GM19193 (cell line): ENCODE measurements around the gene SRGN.

Experiments used
- POLR2A ChIP-seq: IDR thresholded peaks from 4 replicates; pipeline ENCODE4 v1.6.1; 2011; ENCODE audit not compliant: insufficient read depth, insufficient read length; ENCODE audit errors: extremely low read depth

SRGN gene

DNA sequence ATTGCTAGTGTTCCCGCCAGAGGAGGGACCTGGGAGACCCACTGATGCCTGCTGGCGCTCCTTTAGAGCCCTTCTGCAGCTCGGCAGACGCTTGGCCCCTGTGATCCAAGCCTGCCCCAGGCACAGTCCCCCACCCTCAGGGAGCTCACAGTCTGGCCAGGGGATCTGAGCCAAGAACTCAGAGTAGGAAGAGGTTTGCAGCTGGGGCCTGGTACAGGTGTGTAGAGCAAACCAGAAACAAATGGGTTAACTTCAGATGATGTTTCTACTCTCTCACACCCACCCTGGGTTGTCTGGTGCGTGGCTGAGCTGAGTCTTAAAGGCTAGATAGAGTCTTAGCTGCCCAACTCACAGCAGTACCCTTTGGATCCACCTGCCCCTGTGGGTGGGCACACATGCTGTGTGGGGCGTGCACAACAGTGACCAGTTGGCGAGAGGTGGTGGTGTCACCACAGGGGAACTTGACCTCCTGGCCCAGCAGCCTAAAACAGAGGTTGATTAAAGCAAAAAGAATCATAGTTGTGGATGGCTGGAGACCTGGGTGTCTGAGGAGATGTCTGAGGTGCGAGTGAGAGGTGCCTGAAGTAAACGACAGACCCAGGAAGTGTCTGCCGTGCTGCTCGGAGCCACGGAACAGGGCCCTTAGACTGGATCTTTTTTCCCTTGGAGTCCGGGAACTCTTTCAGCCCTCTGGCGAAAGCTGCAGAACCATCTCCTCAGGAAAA lies 31.2 kb upstream of the SRGN start:
- no peak for TF ChIP-seq POLR2A

DNA sequence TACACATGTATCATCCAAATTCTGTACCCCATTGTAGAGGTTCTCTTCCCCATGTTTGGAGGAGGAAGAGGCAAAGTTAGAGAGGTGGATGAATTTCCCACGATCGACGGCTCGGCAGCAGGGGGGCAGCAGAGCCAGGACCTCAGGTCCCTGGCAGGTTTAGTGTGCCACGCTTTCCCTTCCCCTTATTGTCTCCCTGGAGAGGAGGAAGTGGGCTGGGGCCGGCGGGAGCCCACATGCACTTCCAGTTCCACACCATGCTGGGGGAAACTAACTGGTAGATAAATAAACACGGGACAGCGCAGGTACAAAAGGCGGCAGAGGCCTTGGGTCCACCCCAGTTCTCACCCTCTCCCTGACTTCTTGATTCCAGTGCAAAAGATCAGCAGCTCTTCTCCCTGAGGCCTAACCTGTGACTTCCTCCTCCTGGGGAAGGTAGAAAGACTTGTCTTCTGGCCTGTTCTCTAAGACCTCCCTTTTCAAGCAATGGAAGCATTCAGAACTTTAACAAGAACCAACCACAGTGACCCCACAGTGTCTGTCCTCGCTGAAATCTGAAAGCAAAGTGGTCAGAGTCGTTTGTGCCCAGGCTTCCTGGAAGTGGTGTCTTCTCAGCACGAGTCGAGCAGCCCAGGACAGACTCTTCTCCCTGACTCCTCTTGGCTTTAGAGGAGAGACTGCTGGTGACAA lies 30.5 kb upstream of the SRGN start:
- TF ChIP-seq POLR2A = no peak

DNA sequence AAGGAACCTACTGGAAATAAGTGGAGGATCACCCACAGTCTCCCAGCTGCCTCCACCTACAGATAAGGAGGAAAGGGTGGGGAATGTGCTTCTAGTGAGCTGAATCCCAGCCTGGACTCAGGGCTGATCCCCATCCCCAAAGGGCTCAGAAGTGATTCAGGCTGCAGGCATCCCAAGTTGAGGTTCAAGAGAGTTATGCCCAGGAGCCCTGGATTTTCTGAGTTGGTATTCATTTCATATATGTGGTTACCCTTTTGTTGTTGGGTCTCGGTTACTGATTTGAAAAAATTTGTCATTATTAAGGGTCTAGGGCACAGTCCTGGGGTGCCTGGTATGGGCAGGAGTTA lies 30.0 kb upstream of the SRGN start:
- TF ChIP-seq POLR2A = no peak

DNA sequence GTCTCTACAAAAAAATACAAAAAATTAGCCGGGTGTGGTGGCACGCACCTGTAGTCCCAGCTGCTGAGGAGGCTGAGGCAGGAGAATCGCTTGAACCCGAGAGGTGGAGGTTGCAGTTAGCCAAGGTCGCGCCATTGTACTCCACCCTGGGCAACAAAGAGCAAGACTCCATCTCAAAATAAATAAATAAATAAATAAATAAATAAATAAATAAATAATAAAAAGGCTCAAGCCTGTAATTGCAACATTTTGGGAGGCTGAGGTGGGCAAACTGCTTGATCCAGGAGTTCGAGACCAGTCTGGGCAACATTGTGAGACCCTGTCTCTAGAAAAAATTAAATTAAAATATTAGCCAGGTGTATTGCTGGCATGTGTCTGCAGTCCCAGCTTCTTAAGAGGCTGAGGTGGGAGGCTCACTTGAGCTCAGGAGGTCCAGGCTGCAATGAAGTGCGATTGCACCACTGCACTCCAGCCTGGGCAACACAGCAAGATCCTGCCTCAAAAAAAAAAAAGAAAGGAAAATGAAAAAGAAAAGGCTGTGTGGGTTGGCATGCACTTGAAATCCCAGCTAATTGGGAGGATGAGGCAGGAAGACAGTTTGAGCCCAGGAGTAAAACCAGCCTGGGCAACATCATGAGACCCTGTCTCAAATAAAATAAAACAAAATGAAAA lies 27.6 kb upstream of the SRGN start:
- TF ChIP-seq POLR2A = no peak

DNA sequence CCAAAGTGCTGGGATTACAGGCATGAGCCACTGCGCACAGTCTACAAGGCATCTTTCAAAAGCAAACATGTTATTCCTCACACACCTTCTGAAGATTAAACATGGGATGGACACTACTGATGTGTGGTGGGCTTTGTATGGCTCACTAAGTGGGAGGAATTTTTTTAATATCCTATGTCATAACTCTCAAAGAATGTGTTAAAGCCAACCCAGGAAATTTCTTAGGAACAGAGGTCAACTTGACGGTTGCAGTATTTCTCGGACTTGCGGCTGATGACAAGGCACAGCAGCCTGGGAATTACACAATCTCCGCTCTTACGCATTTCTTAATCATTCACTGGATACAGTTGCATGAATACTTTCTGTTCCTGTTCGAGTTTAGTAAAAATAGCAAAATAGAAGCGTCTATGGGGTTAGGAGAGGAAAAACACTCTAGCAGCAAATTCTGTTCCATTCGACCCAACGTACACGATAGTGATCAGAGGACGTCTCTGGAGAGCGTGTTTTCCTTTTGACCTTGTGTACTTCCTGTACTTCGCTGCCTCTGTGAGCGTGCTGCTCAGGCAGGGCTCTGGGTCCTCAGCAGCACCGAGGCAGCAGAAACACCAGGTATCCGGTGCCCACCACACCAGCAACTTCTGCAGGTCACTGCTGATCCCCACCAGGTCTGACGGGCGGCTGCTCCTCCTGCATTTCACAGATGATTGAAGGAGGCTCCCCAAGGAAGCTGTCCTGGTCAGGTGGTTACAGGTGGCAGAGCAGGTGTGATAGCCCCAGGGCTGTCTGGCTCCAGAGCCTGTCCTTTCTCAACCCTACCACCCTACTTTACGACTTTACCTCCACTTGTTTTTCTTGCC lies 26.4 kb upstream of the SRGN start:
- peak; percentile 62 for TF ChIP-seq POLR2A

DNA sequence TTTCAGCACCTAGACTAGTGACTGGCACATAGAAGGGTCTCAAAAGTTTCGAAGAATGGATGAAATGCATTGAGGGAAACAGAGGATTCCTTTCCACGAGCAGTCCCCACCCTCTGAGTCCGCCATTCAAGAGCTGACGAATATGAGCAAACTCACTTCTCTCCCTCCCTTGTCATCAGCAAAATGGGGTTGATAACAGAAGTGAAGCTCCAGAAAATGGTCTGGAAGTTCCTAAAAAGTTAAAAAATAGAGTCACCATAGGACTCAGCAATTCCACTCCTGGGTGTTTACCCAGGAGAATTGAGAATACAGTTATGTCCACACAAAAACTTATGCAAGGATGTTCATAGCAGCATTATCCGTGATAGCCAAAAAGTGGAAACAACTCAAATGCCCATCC lies 25.0 kb upstream of the SRGN start:
- no peak for TF ChIP-seq POLR2A

DNA sequence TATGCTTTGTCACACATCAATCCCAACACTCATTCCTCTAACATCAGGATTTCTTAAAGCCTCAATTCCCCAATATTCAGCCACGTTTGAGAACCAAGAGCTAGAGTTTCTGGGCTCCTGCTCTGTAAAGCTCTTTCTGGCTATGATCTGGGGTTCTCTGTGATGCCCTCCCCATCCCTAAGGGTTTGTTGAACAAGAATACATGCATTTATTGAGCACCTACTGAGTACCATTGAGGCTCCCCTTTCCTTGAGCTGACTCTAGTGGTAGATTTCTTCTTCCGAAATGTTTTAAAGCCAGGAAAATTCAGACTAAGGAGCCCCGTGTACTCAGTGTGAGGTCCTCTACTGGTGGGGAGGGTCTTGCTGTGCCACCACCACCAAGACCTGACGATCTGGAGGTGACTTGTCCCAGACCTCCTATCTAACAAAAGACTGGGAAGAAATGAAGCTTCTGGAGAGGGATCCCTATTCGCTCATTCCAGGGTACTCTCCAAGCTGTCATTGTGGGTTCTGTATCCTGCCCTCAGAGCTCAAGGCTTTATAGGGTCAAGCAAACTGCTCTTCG lies 23.1 kb upstream of the SRGN start:
- TF ChIP-seq POLR2A = no peak

DNA sequence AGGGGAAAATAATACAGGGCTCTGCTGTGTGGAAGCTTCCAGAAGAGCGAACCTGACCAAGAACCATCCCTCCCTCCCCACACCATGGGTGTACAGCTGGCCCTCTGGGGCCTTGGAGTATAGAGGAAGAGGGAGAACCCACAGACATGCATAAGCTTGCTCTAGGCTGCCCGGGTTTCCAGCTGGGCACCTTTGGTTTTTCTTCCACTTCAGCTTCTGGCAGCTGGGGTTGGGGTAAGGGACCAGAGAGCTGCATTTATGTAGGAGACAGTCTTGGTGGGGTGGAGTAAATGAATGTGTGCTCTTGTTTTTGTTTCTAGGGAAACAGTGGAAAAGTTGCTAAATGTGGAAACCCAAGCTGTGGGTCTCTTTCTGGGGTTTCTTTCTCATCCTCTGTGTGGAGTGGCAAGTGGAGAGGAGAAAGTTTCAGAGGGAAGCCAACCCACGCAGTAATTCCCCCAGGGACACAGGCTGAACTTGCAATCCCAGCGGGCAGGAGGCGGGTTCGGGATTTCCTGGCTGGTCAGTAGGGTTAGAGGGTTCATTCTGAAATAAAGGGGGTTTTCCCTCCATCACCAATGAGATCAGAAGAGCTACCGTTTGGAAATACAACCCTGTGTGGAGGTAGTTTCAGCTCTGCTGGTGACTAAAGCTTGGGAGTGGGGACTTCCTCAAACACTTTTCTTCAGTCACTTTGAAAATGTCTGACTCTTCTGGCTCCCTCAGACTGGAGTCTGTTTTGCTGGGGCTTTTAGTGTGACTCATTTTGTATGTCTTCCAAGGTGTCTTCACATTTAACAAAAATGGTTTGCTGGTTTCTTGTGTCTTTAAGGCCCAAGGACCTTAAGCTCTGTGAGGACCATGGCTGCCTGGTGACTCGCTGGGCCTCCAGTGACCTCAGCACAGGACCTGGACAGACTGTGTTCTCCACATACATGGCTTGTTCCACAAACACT lies 22.2 kb upstream of the SRGN start:
- TF ChIP-seq POLR2A = peak; percentile 34

DNA sequence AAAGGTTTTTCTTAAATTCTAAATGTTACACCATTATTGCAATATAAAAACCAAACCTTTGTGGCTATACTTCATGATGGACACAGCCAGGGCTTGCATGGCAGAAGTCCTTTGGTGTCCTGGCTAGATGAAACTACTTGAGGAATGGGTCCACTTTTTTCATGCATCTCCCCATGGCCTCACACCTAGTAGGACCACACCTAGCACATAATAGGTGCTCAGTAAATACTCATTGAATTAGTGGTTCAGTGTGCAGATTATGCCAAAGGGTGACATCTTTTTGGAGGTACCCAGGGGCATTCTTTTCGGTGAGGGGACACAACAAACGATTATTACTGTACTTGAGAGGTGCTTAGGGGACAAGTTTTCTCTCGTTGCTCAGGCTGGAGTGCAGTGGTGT lies 20.7 kb upstream of the SRGN start:
- TF ChIP-seq POLR2A = no peak

DNA sequence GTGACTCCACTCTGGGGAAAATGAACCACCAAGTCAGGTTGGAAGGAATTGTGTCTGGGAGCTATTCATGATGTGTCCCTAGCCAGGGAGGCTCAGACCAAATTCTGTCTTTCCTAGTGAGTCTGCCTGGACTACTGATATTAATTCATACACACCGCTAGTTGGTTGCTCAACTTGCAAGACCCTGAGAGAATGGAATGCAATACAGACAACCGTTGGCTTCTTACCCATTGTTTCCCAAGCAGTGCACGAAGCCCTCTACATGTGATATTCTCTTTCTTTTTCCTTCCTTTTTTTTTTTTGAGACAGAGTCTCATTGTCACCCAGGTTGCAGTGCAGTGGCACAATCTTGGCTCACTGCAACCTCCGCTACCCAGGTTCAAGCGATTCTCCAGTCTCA lies 19.4 kb upstream of the SRGN start:
- no peak for TF ChIP-seq POLR2A

DNA sequence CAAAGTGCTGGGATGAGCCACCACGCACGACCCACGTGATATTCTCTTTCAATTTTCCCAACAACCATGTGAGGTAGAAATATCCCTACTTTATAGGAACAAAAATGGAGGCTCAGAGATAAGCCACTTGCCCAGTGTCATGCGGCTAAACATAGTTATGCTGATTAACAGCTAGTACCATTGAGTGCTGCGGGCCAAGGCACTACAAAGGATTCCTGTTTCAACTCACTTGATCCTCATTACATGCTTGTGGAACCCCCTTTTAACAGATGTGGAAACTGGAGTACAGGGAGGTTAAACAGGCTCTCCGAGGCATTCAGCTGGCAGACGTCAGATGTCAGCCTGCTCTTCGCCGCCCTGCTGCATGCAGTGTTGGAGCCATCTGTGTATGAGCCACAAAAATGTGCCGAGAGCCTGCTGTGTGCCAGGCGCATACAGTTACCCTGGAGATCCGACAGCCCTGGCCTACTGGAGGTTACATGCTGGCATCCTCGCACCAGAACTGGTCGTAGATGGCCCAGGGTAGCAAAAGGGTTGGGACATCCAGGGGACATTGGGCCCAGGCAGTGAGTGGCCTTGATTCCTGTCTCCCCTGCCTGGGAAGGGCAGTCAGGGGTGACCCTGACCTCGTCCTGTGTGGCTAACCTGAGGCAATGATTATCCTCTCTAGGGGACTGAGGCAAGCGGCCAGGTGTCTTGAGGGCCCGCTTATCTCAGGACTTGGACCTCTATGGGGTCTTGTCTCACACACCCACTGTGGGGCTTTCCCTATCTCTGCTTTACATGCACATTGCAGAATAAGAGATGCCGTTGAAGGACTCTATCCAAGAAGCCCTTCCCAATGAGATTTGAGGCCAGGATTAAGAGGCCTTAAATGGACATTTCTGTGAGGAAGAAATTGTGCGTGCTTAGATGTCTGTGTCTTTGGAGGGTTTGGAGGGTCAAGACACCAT lies 18.5 kb upstream of the SRGN start:
- TF ChIP-seq POLR2A = no peak

DNA sequence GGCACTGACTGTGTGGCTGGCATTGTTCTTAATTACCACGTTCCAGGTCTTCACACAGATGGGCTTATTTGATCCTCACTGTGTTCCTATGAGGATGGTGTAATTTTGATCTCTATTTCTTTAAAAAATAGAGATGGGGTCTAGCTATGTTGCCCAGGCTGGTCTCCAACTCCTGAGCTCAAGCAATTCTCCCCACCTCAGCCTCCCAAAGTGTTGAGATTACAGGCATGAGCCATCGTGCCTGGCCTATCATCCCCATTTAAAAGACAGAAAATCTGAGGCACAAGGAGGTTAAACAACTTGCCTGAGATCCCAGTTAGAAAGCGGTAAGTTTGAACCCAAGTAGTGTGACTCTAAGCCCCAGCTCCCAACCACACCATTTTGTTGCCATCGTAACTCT lies 17.0 kb upstream of the SRGN start:
- no peak for TF ChIP-seq POLR2A

DNA sequence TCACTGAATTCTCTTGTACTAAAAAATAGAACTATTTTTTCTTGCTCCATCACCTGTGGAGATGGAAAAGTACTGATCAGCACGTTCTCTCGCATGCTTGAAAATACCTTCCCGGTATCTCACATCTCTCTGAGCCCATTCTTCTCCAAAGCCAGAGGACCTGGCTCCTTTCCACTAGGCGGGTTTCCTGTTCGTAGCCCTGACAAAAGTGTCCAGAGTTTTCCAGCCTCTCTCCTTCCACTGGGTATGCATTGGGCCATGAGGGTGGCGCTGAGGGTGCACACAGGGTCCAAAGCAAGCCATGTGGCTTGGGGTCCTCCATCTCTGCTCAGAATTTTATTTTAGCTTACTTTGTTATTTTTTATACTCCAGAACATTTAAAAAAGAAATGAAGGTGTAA lies 16.3 kb upstream of the SRGN start:
- TF ChIP-seq POLR2A = no peak

DNA sequence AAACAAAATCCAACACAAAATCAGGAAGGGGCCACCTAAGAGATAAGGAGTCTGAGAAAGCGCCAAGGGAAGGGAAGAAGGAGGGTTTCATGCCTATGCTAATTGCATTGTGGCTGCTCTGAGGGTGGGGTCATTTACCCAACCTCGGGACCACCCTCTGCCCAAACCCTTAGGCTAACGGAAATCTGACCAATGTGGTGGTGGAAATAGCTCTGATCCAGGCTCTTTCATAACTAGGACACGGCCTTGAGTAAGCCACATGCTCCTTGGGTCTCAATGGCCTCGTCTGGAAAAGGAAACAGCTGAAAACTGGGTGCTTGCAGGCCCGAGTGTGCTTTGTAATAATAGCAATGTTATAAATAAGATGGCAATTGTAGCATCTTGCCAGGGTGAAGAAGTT lies 14.9 kb upstream of the SRGN start:
- TF ChIP-seq POLR2A = no peak
